Colonic mucosa (tissue), 4 donors: ENCODE data around the gene GON4L. TPM values are rescaled to one million over a fixed set of nuclear protein-coding genes. Genes with fewer than 3 reads are reported as not detected.
"Not testable (repeated sequence)": the region's sequence is repeated elsewhere in the genome, so short reads cannot be mapped to it uniquely, and the experiment has no call there.

Source experiments
- DNase-seq: peaks from one replicate; pipeline ENCODE4 v3.0.0-alpha.2; 2020
- H3K27ac ChIP-seq: fragments of 200-600 bp; one replicate; pipeline ENCODE4 v1.8.0; 2021
- H3K27me3 ChIP-seq: fragments of 200-600 bp; one replicate; pipeline ENCODE4 v1.8.0; 2021
- H3K36me3 ChIP-seq: fragments of 200-600 bp; one replicate; pipeline ENCODE4 v1.8.0; 2021
- H3K4me1 ChIP-seq: fragments of 200-600 bp; one replicate; pipeline ENCODE4 v1.8.0; 2021; ENCODE audit warnings: mild to moderate bottlenecking
- H3K4me3 ChIP-seq: fragments of 200-600 bp; one replicate; pipeline ENCODE4 v1.8.0; 2021
- H3K9ac ChIP-seq, 2 donors: one replicate each; pipeline ENCODE4 v1.7.0; 2013; ENCODE audit warnings: control low read depth in 2 of 2, low read depth in 2 of 2, low read length in 2 of 2
- H3K9me3 ChIP-seq: fragments of 200-600 bp; one replicate; pipeline ENCODE4 v1.8.0; 2021
- CTCF ChIP-seq: fragments of 200-600 bp; IDR thresholded peaks from one replicate; pipeline ENCODE4 v1.8.0; 2022; ENCODE audit warnings: antibody characterized with exemption, mild to moderate bottlenecking
- intact Hi-C: fragments of 100-400 bp; cut with DNase I; formaldehyde crosslinking; loops from one replicate; pipeline ENCODE4 v1.14.1; 2022
- total RNA-seq, 2 donors: library from RNA; stranded (reverse); fragmentation: NEBNext Ultra II Directional in 1 of 2; extraction: Animal tissue kit (Norgen Biotek cat#: 25700) in 1 of 2; gene quantifications; one replicate each; pipeline ENCODE4 v1.2.1, GENCODE V29; 2021
- donor health status: healthy.
- donor health status: DM: no; HTN: no; CAD: no.
- donor health status: DM: no; HTN: no; CAD: no.

The GON4L gene
- total RNA-seq, 2 donors from 2014 or later = 33.3 to 34.7 TPM

GRCh38 chr1:155777582-155777981, 79.4 kb downstream of the GON4L start:
- no peak overlapping the region for H3K4me3 ChIP-seq
- H3K9ac ChIP-seq = no peak overlapping the region
- H3K4me1 ChIP-seq = no peaks in the 10 kb centered on the region
- TF ChIP-seq CTCF = no peak
- intact Hi-C loops = no loop called here
- no peak overlapping the region for H3K27ac ChIP-seq
- DNase-seq = no peak
- H3K9me3 ChIP-seq = no peaks in the 10 kb centered on the region
- no peaks in the 10 kb centered on the region for H3K36me3 ChIP-seq
- H3K27me3 ChIP-seq = no peaks in the 10 kb centered on the region

- intact Hi-C loops = no loop called here
- Histone ChIP-seq H3K9me3 (no peaks in the 10 kb centered on the region), H3K36me3 (peaks cover 1% of the 10 kb centered on the region), H3K27ac (no peak overlapping the region), H3K27me3 (no peaks in the 10 kb centered on the region), H3K4me3 (no peak overlapping the region), H3K9ac (no peak overlapping the region), H3K4me1 (no peaks in the 10 kb centered on the region)
- TF ChIP-seq CTCF = no peak
- no peak for DNase-seq
Observed at GRCh38 chr1:155776414-155776813, 80.6 kb downstream of the GON4L start.

GRCh38 chr1:155773221-155773620, 83.8 kb downstream of the GON4L start:
- Histone ChIP-seq H3K4me3 (no peak overlapping the region), H3K9ac (no peak overlapping the region), H3K27ac (no peak overlapping the region), H3K4me1 (no peaks in the 10 kb centered on the region), H3K36me3 (peaks cover 18% of the 10 kb centered on the region), H3K9me3 (no peaks in the 10 kb centered on the region), H3K27me3 (no peaks in the 10 kb centered on the region)
- DNase-seq = no peak
- intact Hi-C loops = no loop called here
- TF ChIP-seq CTCF = no peak

GRCh38 chr1:155769257-155769656, 87.8 kb downstream of the GON4L start:
- intact Hi-C loops = no loop called here
- Histone ChIP-seq H3K36me3 (peaks cover 26% of the 10 kb centered on the region), H3K27ac (no peak overlapping the region), H3K4me1 (no peaks in the 10 kb centered on the region), H3K9ac (no peak overlapping the region), H3K9me3 (no peaks in the 10 kb centered on the region), H3K27me3 (no peaks in the 10 kb centered on the region), H3K4me3 (no peak overlapping the region)
- no peak for DNase-seq
- TF ChIP-seq CTCF = no peak

GRCh38 chr1:155767399-155767989, 89.5 kb downstream of the GON4L start:
- H3K27me3 ChIP-seq, H3K9ac ChIP-seq, H3K27ac ChIP-seq, H3K4me3 ChIP-seq, DNase-seq, intact Hi-C loops, H3K9me3 ChIP-seq, H3K4me1 ChIP-seq: not testable (repeated sequence)
- peaks cover 26% of the 10 kb centered on the region for H3K36me3 ChIP-seq

- DNase-seq, H3K9me3 ChIP-seq, H3K36me3 ChIP-seq, H3K4me3 ChIP-seq, H3K27me3 ChIP-seq, H3K9ac ChIP-seq, H3K4me1 ChIP-seq, H3K27ac ChIP-seq, intact Hi-C loops: not testable (repeated sequence)
Observed at GRCh38 chr1:155763989-155764388, 93.0 kb downstream of the GON4L start.

GRCh38 chr1:155763090-155763815, 93.8 kb downstream of the GON4L start:
- H3K36me3 ChIP-seq, H3K4me1 ChIP-seq, intact Hi-C loops, H3K4me3 ChIP-seq, H3K9ac ChIP-seq, H3K27me3 ChIP-seq, H3K27ac ChIP-seq, H3K9me3 ChIP-seq: not testable (repeated sequence)
- peak; percentile 31 for DNase-seq
